NCI-H1694 treated with DMSO at 0.1 percent for 48 hours (cell line): ENCODE data around the gene COMMD4.
"Not testable (repeated sequence)": the region's sequence is repeated elsewhere in the genome, so short reads cannot be mapped to it uniquely, and the experiment has no call there.

Source experiments
- DNase-seq: peaks from one replicate; lab custom pipeline; 2025; lab: John Stamatoyannopoulos, UW

Gene COMMD4

DNA sequence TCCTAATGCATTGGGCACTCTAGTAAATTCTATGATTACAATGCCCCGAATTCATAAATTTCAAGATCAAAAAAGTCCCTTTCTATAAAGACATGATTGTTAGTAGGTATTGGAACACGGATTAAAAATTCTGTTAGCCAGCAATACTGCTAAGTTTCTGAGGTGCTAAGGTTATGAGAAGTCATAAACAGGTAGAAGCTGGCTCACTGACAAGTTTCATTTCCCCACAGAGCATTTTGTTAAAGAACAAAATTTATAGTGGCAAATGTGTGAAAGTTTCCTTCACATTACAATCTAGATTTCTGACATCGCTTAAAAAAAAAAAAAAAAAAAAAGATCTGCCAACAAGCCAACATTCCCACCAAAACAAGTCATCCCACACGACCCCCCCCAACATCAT is 44.9 kb downstream of the COMMD4 start:
- no peak for DNase-seq

DNA sequence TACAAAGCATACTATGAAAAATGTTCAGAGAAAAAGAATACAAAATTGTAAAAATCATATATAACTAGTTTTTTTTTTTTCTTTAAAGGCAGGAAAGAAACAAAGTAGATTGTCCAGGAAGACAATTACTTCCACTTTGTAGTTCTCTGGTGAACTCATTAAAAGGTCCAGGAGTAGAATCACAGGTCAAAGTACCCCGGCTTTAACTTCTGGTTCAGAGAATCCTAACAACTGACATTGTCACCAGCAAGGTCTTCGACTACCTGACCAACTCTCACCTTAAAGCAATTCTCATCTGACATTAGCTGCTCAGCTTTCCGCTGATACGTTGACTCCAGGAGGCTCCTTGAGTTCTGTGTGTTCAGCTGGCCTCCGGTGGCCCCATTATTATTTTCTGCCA is 48.1 kb downstream of the COMMD4 start:
- DNase-seq, result not testable (repeated sequence)
